Raji (cell line): ENCODE measurements around the gene HOXA7.

Experiments used
- POLR2A ChIP-seq: IDR thresholded peaks from 2 replicates; pipeline ENCODE4 v1.6.1; 2011; ENCODE audit warnings: low read depth, low read length, control low read depth; ENCODE audit not compliant: insufficient read depth

The HOXA7 gene

GRCh38 chr7:27197137-27198042, 40.9 kb upstream of the HOXA7 start:
- TF ChIP-seq POLR2A, result no peak

- TF ChIP-seq POLR2A, result no peak
These were observed 39.9 kb upstream of the HOXA7 start for GRCh38 chr7:27196287-27196767.

- no peak for TF ChIP-seq POLR2A
These were observed 38.4 kb upstream of the HOXA7 start for GRCh38 chr7:27194686-27195379.

GRCh38 chr7:27194002-27194352, 37.5 kb upstream of the HOXA7 start:
- TF ChIP-seq POLR2A, result no peak

DNA sequence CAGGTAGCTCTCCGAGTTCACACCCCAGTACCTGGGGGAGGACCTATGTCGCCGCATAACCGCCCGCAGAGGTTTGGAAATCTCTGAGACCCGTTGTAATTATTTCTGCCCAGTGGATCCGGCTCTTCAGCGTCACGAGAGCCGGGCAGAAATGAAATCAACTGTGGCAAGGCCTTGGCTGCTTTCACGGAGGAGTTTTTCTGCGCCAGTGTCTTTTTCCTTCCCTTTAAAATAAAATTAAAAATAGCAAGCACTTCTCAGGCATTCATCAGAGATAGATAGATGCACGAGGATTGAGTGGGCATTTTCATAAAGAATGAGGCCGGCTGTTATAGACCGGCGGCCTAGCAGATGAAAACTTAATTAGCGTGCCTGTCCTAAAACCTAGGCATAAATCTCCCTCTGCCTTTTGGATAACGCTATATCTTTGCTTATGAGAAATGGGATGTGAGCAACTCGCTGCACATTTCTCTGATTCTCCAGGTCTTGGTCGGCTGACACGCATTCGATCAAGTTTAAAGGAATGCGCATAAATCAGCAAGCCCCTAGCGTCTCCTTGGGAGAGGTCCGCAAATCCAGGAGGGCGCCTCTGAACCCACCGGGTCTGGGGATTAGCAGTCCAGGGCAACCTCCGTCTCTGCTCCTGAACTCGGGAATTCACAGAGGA, 37.0 kb upstream of the HOXA7 start:
- no peak for TF ChIP-seq POLR2A

- TF ChIP-seq POLR2A, result no peak
These were observed 36.3 kb upstream of the HOXA7 start for GRCh38 chr7:27192546-27193334.

DNA sequence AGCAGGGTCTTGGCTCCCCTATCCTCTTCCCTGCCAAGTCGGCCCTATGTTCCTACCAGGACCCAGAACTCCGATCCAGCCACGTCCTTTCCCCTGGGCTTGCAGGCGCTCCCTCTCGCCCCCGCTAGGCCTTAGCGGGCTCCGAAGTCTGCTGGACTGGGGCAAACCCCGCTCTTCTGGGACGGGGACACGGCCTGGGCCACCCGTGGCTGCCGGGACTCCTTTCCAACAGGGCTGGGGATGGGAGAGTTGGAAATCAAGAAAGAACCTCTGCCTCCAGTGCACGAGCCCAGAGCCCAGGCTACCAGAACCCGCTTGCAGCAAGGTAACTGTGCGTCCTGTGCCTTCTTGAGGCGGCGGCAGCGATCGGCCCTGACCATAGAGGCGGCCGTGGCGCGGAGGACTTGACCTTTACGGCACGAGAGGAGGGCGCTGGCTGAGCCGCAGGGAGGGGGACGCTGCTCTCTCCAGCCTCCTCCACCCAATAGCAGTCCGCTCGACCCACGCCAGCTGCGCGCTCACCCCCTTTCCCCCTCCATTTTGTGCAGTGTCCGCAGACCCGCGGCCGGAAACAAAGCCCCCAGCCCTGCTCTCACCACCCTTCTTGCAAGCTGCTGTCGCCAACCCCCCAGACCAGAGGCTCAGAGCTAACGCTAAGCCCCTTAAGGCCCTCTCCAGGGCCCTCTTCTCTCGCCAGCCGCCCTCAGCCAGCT, 35.5 kb upstream of the HOXA7 start:
- TF ChIP-seq POLR2A, result no peak

GRCh38 chr7:27191161-27191731, 34.8 kb upstream of the HOXA7 start:
- no peak for TF ChIP-seq POLR2A

DNA sequence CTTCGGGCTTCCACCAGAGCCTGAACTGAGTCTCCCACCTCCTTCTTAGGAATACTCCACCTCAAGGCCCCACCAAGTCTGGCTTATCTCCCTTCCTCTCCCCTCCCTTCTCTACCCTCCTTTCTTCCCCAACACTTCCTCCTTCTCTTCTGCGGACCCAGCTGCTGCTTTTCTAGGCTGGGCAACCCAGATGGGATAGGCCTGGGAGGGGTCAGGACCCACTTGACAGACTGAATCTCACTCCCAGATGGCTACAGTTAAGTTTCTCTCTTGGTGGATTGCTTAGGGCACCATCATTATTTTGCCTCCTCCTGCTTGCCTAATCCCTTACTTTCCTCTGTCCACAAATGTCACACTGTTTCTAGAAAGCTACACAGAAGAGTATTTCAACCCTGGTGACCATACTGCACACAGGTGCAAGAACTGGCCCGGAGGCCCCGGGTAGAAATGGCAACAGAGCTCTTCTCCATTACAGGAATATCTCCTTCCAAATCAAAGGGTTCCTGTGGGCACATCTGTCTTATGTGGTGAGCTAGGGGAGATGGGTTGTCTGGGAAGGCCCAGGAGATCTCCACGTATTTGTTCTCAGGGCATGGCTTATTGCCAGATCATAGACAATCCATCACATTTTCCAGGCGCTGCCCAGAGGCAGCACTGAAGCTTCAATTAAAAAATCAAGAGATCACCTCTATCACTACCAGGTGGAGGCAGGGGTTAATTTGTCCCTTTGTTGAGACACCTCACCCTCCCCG, 33.7 kb upstream of the HOXA7 start:
- TF ChIP-seq POLR2A, result no peak

GRCh38 chr7:27189295-27189996, 33.0 kb upstream of the HOXA7 start:
- TF ChIP-seq POLR2A, result no peak

DNA sequence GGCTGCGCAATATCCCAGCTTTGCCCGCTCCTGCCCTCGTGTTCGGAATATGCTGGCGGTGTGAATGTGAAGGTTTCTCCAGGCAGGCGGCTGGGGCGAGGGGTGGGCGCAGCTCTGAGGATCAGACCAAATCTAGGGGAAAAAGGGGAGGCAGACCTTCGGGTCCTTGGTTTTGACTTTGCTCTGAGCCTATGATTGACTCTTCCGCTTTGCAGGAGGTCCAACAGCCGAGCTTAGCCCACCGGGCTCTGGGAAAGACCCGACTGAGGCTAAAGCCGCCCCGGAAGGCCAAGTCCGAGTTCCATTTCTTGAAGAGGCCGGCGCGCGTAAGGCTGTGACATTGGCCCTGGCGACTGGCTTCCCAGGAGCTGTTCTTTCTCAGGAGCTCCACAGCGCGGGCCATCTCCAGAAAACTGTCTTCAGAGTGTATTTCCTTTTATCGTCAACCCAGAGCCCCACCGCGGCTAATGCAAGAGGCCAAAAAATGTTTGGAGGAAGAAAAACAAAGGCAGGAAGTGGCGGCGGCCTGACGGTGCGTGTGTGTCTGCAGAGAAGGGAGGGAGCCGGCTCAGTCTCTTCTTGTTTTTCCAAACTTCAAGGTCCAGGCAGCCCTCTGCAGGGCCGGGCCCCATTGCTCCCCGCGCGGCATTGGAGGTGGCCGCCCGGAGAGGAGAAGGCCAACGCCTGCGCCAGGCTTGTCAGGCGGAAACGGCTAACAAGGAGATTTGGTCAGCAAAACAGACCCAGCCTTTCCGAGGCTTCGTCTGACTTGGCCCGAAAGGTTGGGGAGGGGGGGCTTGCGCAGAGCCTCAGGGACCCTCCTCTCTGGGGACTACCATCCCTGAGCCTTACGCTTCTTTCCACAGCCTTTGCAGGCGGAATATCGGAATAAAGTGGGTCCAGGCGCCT, 32.2 kb upstream of the HOXA7 start:
- TF ChIP-seq POLR2A, result no peak
